IMR-90 (cell line): ENCODE results near the gene HRH1. TPM values are rescaled to one million over a fixed set of nuclear protein-coding genes. Genes with fewer than 3 reads are reported as not detected.

Experiments used
- ATAC-seq: fragments of 200-7000 bp; cut with Tn5 transposase; 2 replicates; pipeline ENCODE4 v1.9.1; 2020; ENCODE audit warnings: low read depth, mild to moderate bottlenecking, moderate library complexity
- BruUV-seq: library from RNA; stranded (reverse); fragments of 400-500 nt; replicated peaks from 2 replicates; lab custom pipeline; 2021; lab: Mats Ljungman, UMichigan
- CTCF ChIA-PET: fragments of 300-600 bp; formaldehyde crosslinking; extraction: SDS; loops from one replicate; lab custom pipeline; 2021; ENCODE audit warnings: antibody characterized with exemption; lab: Yijun Ruan, JAX
- POLR2A ChIA-PET: fragments of 300-600 bp; sonication (Branson Sonifier 250); formaldehyde crosslinking; loops from one replicate; lab custom pipeline; 2022; ENCODE audit warnings: antibody characterized with exemption; ENCODE audit not compliant: unreplicated experiment; lab: Charles Lee
- DNase-seq: peaks from one replicate; pipeline ENCODE4 v3.0.0; 2013
- H2AFZ ChIP-seq: replicated peaks from 2 replicates; pipeline ENCODE3; 2013; ENCODE audit warnings: low read length, mild to moderate bottlenecking; ENCODE audit not compliant: poor library complexity
- H2AK5ac ChIP-seq: 2 replicates; pipeline ENCODE4 v1.6.1; 2013; ENCODE audit warnings: low read depth, low read length, inconsistent platforms
- H2AK9ac ChIP-seq: replicated peaks from 2 replicates; pipeline ENCODE3; 2013; ENCODE audit warnings: mild to moderate bottlenecking, low read depth, low read length, moderate library complexity; ENCODE audit not compliant: poor library complexity
- H2BK120ac ChIP-seq: 2 replicates; pipeline ENCODE4 v1.6.1; 2013; ENCODE audit warnings: low read depth, low read length, inconsistent platforms
- H2BK15ac ChIP-seq: 3 replicates; pipeline ENCODE4 v1.6.1; 2013; ENCODE audit warnings: low read depth, low read length, inconsistent platforms
- H2BK20ac ChIP-seq: 2 replicates; pipeline ENCODE4 v1.6.1; 2013; ENCODE audit warnings: low read depth, mild to moderate bottlenecking, inconsistent platforms, low read length, moderate library complexity
- H2BK5ac ChIP-seq: 2 replicates; pipeline ENCODE4 v1.6.1; 2013; ENCODE audit warnings: mild to moderate bottlenecking, low read depth, low read length, inconsistent platforms; ENCODE audit not compliant: poor library complexity, severe bottlenecking
- H3K14ac ChIP-seq: replicated peaks from 2 replicates; pipeline ENCODE4 v1.6.1; 2013; ENCODE audit warnings: low read depth, low read length, inconsistent platforms
- H3K18ac ChIP-seq: 2 replicates; pipeline ENCODE4 v1.6.1; 2013; ENCODE audit warnings: low read depth, low read length, control low read depth
- H3K23ac ChIP-seq: 2 replicates; pipeline ENCODE4 v1.6.1; 2013; ENCODE audit warnings: low read depth, low read length, inconsistent platforms
- H3K27ac ChIP-seq: 2 replicates; pipeline ENCODE4 v1.5.1; 2013; ENCODE audit warnings: mild to moderate bottlenecking, control low read depth, low read length; ENCODE audit not compliant: insufficient read depth
- H3K27me3 ChIP-seq: 2 replicates; pipeline ENCODE4 v1.6.1; 2013; ENCODE audit warnings: low read length; ENCODE audit not compliant: control insufficient read depth, insufficient read depth
- H3K36me3 ChIP-seq: 2 replicates; pipeline ENCODE4 v1.6.1; 2013; ENCODE audit warnings: low read length, mixed read lengths; ENCODE audit not compliant: control insufficient read depth, insufficient read depth
- H3K4ac ChIP-seq: 2 replicates; pipeline ENCODE4 v1.6.1; 2013; ENCODE audit warnings: low read depth, low read length, inconsistent platforms
- H3K4me1 ChIP-seq: 2 replicates; pipeline ENCODE4 v1.6.1; 2013; ENCODE audit warnings: low read length, mixed read lengths; ENCODE audit not compliant: control insufficient read depth, insufficient read depth
- H3K4me2 ChIP-seq: 2 replicates; pipeline ENCODE4 v1.6.1; 2013; ENCODE audit warnings: low read depth, mild to moderate bottlenecking, control low read depth, low read length, moderate library complexity
- H3K4me3 ChIP-seq: 2 replicates; pipeline ENCODE4 v1.5.1; 2013; ENCODE audit warnings: low read depth, mild to moderate bottlenecking, control low read depth, low read length, moderate library complexity; ENCODE audit not compliant: insufficient read depth
- H3K56ac ChIP-seq: 2 replicates; pipeline ENCODE4 v1.6.1; 2013; ENCODE audit warnings: low read length, inconsistent platforms; ENCODE audit not compliant: insufficient read depth; ENCODE audit errors: extremely low read depth
- H3K79me1 ChIP-seq, 2 experiments: 2 replicates each; pipeline ENCODE4 v1.6.1; 2013; ENCODE audit warnings: low read length in 2 of 2, inconsistent platforms in 1 of 2, low read depth in 1 of 2
- H3K9ac ChIP-seq: 2 replicates; pipeline ENCODE4 v1.6.1; 2013; ENCODE audit warnings: low read depth, low read length, control low read depth
- H3K9me1 ChIP-seq: 2 replicates; pipeline ENCODE4 v1.6.1; 2013; ENCODE audit warnings: low read length, inconsistent platforms; ENCODE audit not compliant: insufficient read depth
- H3K9me3 ChIP-seq: 2 replicates; pipeline ENCODE4 v1.6.1; 2013; ENCODE audit warnings: low read length; ENCODE audit not compliant: control insufficient read depth, insufficient read depth
- H4K20me1 ChIP-seq: 2 replicates; pipeline ENCODE4 v1.6.1; 2013; ENCODE audit warnings: low read length, inconsistent platforms; ENCODE audit not compliant: insufficient read depth
- H4K5ac ChIP-seq: 2 replicates; pipeline ENCODE4 v1.6.1; 2013; ENCODE audit warnings: mild to moderate bottlenecking, low read depth, low read length, control low read depth
- H4K8ac ChIP-seq, 2 experiments: 2 replicates each; pipeline ENCODE4 v1.6.1; 2013; ENCODE audit warnings: low read depth in 2 of 2, low read length in 2 of 2, control low read depth in 1 of 2, inconsistent platforms in 1 of 2
- H4K91ac ChIP-seq: 2 replicates; pipeline ENCODE4 v1.6.1; 2013; ENCODE audit warnings: low read depth, low read length, inconsistent platforms; ENCODE audit not compliant: insufficient read depth
- MAFK ChIP-seq: IDR thresholded peaks from 2 replicates; pipeline ENCODE4 v1.6.1; 2012; ENCODE audit warnings: low read depth, low read length, improper control_type of control experiment
- WGBS, 2 experiments: methylation state at CpG; one replicate each; pipeline versions ENCODE4 v1.1.5 to v1.1.7; 2013; ENCODE audit warnings: missing lambda C conversion rate in 2 of 2; ENCODE audit not compliant: insufficient read length in 1 of 2; ENCODE audit errors: extremely low coverage in 2 of 2; 5-methylcytosine and 5-hydroxymethylcytosine counted together
- dilution Hi-C: fragments of 300-500 bp; cut with HindIII; formaldehyde crosslinking; loops from one replicate; pipeline ENCODE4 v1.14.3; 2018; ENCODE audit warnings: low sequenced_read_pairs; ENCODE audit not compliant: unreplicated experiment
- in situ Hi-C: fragments of 300-500 bp; cut with MboI; formaldehyde crosslinking; loops from 3 replicates; pipeline ENCODE4 v1.14.3; 2019; ENCODE audit warnings: low sequenced_read_pairs, inconsistent platforms, mixed read lengths
- intact Hi-C: fragments of 100-400 bp; cut with micrococcal nuclease; formaldehyde crosslinking; loops from 2 replicates; pipeline ENCODE4 v1.10.0; 2022
- polyA plus RNA-seq, 3 experiments: library from polyadenylated mRNA; depleted of rRNA; stranded (reverse); fragments of >200 nt; gene quantifications; 2 replicates each; pipeline ENCODE4 v1.2.3, GENCODE V29; 2012; ENCODE audit warnings: low replicate concordance in 1 of 3
- total RNA-seq: library from RNA; depleted of rRNA; stranded (reverse); fragments of >200 nt; gene quantifications from 2 replicates; pipeline ENCODE4 v1.2.3, GENCODE V29; 2012

Gene HRH1
- total and polyA plus RNA-seq, 2 of the 4 experiments (the other 2 are of a cell fraction) = 7.6 to 16.1 TPM

DNA sequence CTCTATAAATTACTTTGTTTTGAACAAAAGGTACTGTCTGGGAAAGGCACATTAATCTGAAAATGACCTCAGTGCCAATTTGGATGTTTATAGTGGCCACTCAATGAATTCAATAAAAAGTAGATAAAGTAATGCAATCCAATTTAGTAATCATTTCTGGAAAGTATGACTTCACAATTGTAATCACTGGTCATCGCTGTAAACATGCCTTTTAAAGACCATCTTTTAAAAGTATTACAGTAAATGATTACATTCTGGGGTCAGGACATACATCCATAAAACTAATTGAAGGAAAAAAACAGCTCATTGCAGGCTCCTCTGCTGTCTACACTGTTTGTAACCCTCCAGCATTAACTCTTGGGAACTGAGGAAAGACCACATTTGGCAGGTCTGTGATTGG is 43.2 kb downstream of the HRH1 start:
- H3K4ac ChIP-seq = peak overlapping the region; percentile 67
- no peaks in the 10 kb centered on the region for H3K27me3 ChIP-seq
- H3K4me2 ChIP-seq = peak overlapping the region; percentile 53
- peak overlapping the region; percentile 16; the same call in 1 of the 3 replicates for H2BK15ac ChIP-seq
- H4K5ac ChIP-seq = peak overlapping the region; percentile 66; the same call in 1 of the 2 replicates
- dilution Hi-C loops (no loop called here), in situ Hi-C loops (no loop called here), intact Hi-C loops (no loop called here)
- H3K4me3 ChIP-seq = no peak overlapping the region
- H3K4me1 ChIP-seq = peaks cover 38% of the 10 kb centered on the region
- DNase-seq = peak; percentile 54
- H3K9ac ChIP-seq = peak overlapping the region; percentile 47; the same call in 1 of the 2 replicates
- peak overlapping the region; percentile 67 for H4K91ac ChIP-seq
- peak; percentile 3; the same call in 1 of the 2 replicates for ATAC-seq
- peak overlapping the region; percentile 76 for H2BK120ac ChIP-seq
- peak overlapping the region; percentile 47 for H3K14ac ChIP-seq
- no CpG with 5 or more reads among the region's 1 CpG for WGBS, 2 experiments
- H3K18ac ChIP-seq = peak overlapping the region; percentile 74
- peak overlapping the region; percentile 0 for H2BK5ac ChIP-seq
- H4K8ac ChIP-seq = peak overlapping the region; percentile 8 to 43; a peak in 2 of 4 replicates
- peak overlapping the region; percentile 18; the same call in 1 of the 2 replicates for H2AK5ac ChIP-seq
- peaks cover 34 to 82% of the 10 kb centered on the region in 2 experiments; a peak in 3 of 4 replicates for H3K79me1 ChIP-seq
- ChIA-PET POLR2A (no interaction called here), CTCF (interaction anchor here (0.5 to 0.8 kb wide), 3 partner anchors 9 to 82 kb away, joined by 3 read pairs; no protein-coding TSS in a partner anchor)
- no peaks in the 10 kb centered on the region for H3K9me3 ChIP-seq
- TF ChIP-seq MAFK = no peak
- H3K9me1 ChIP-seq = peaks cover 30% of the 10 kb centered on the region
- peak overlapping the region; percentile 26; the same call in 1 of the 2 replicates for H3K23ac ChIP-seq
- H3K27ac ChIP-seq = peak overlapping the region; percentile 90
- no peak overlapping the region for H2AFZ ChIP-seq
- no peaks in the 10 kb centered on the region; the same call in 1 of the 2 replicates for H3K36me3 ChIP-seq
- 0 out of 2 replicates have a peak overlapping the region, but pooled peaks have one; percentile 8 for H3K56ac ChIP-seq
- no TSS peak for BruUV-seq
- H4K20me1 ChIP-seq = peaks cover 3% of the 10 kb centered on the region; the same call in 1 of the 2 replicates
- H2AK9ac ChIP-seq = no peak overlapping the region
- peak overlapping the region; percentile 64 for H2BK20ac ChIP-seq
